Measurements from ENCODE around the gene PFDN1. TPM values are rescaled to one million over a fixed set of nuclear protein-coding genes. Genes with fewer than 3 reads are reported as not detected.

Gene PFDN1
- polyA plus RNA-seq, 1 donor from 2014 or later = 147 TPM

DNA sequence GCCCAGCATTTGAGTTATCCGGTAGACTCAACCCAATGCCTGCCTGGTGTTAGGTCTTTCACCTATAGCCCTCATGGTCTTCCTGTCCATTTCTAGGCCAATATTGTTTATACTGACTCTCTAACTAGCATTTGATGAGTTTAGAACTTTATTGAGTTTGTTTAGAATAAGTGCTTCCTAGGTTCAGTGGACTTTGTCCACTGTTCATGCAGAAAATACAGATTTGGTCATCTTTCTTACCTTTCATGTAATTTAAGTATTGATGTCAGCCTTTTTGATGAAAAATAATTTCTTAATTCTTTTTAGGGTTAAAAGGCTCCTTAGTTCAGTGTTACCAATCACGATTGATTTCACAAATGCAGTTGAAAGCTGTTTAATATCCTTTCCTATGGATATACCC, 105.9 kb downstream of the PFDN1 start:
- no peaks in the 10 kb centered on the region for H3F3A ChIP-seq (ENCODE audit: insufficient read depth, low read length, poor library complexity, severe bottlenecking)
- H3K9me3 ChIP-seq (ENCODE audit: low read length) = no peaks in the 10 kb centered on the region
- H3K27ac ChIP-seq (ENCODE audit: low read length) = no peak overlapping the region
- H2AFZ ChIP-seq (ENCODE audit: low read depth, low read length) = no peak overlapping the region
- H3K36me3 ChIP-seq (ENCODE audit: insufficient read depth, low read length) = no peaks in the 10 kb centered on the region
- H3K9ac ChIP-seq (ENCODE audit: low read length) = no peak overlapping the region
- TF ChIP-seq MXI1 (conservative IDR thresholded peaks at IDR 0.05; ENCODE audit: poor library complexity, severe bottlenecking) = no peak
- no peak for TF ChIP-seq RAD21 (conservative IDR thresholded peaks at IDR 0.05)
- TF ChIP-seq POLR2AphosphoS5 (IDR thresholded peaks at IDR 0.05) = no peak
- TF ChIP-seq, protein P1, sequence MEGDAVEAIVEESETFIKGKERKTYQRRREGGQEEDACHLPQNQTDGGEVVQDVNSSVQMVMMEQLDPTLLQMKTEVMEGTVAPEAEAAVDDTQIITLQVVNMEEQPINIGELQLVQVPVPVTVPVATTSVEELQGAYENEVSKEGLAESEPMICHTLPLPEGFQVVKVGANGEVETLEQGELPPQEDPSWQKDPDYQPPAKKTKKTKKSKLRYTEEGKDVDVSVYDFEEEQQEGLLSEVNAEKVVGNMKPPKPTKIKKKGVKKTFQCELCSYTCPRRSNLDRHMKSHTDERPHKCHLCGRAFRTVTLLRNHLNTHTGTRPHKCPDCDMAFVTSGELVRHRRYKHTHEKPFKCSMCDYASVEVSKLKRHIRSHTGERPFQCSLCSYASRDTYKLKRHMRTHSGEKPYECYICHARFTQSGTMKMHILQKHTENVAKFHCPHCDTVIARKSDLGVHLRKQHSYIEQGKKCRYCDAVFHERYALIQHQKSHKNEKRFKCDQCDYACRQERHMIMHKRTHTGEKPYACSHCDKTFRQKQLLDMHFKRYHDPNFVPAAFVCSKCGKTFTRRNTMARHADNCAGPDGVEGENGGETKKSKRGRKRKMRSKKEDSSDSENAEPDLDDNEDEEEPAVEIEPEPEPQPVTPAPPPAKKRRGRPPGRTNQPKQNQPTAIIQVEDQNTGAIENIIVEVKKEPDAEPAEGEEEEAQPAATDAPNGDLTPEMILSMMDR (IDR thresholded peaks at IDR 0.05; ENCODE audit: poor library complexity, severe bottlenecking) = no peak
- TF ChIP-seq SMC3 (conservative IDR thresholded peaks at IDR 0.05; ENCODE audit: poor library complexity) = no peak
- no peak for TF ChIP-seq EZH2 (IDR thresholded peaks at IDR 0.05; ENCODE audit: borderline replicate concordance, insufficient read depth, low read length, poor library complexity, severe bottlenecking)
- TF ChIP-seq, protein P2, sequence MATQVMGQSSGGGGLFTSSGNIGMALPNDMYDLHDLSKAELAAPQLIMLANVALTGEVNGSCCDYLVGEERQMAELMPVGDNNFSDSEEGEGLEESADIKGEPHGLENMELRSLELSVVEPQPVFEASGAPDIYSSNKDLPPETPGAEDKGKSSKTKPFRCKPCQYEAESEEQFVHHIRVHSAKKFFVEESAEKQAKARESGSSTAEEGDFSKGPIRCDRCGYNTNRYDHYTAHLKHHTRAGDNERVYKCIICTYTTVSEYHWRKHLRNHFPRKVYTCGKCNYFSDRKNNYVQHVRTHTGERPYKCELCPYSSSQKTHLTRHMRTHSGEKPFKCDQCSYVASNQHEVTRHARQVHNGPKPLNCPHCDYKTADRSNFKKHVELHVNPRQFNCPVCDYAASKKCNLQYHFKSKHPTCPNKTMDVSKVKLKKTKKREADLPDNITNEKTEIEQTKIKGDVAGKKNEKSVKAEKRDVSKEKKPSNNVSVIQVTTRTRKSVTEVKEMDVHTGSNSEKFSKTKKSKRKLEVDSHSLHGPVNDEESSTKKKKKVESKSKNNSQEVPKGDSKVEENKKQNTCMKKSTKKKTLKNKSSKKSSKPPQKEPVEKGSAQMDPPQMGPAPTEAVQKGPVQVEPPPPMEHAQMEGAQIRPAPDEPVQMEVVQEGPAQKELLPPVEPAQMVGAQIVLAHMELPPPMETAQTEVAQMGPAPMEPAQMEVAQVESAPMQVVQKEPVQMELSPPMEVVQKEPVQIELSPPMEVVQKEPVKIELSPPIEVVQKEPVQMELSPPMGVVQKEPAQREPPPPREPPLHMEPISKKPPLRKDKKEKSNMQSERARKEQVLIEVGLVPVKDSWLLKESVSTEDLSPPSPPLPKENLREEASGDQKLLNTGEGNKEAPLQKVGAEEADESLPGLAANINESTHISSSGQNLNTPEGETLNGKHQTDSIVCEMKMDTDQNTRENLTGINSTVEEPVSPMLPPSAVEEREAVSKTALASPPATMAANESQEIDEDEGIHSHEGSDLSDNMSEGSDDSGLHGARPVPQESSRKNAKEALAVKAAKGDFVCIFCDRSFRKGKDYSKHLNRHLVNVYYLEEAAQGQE (IDR thresholded peaks at IDR 0.05; ENCODE audit: borderline replicate concordance) = no peak
- TF ChIP-seq TAF1 (IDR thresholded peaks at IDR 0.05; ENCODE audit: low read depth) = no peak
- TF ChIP-seq EP300 (conservative IDR thresholded peaks at IDR 0.05; ENCODE audit: poor library complexity, severe bottlenecking) = no peak
- no peak overlapping the region for H3K4me2 ChIP-seq (ENCODE audit: low read length)
- no peaks in the 10 kb centered on the region for H4K20me1 ChIP-seq (ENCODE audit: insufficient read depth)
- H3K79me2 ChIP-seq (replicated peaks; ENCODE audit: insufficient read depth, low read length) = no peaks in the 10 kb centered on the region
- no peaks in the 10 kb centered on the region for H3K27me3 ChIP-seq (ENCODE audit: insufficient read depth, low read depth, low read length)
- no peaks in the 10 kb centered on the region for H3K9me2 ChIP-seq (ENCODE audit: insufficient read depth, low read length)
- no peak overlapping the region for H3K4me3 ChIP-seq (ENCODE audit: low read length)

DNA sequence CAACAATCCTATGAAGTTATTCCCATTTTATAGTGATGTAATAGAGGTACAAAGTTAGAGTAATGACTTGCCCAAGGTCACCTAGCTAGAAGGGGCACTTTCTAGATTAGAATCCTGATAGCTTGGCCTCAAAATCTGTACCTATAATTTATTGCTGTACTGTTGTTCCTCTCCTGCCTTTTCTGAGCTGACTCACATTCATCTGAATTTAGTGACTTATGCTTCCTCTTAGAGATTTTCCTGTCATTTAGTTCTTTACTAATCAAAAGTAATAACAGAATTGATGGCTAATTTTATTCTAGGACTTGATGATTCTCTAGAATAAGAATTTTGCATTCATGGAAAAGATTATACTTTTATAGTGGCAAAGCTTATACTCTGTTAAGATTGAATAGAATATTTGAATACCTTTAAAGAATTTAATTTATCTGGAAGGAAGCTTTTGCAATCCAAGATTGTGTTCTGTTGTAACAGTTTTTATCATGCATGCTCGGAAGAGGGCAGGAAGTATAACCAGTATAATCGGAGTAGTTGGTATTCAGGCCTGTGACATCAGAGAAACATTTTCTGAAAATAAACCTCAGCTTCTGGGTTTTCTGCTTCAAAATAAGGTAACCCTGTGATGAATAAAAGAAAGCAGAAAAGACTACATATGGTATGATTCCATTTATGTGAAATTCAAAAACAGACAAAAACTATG, 106.6 kb downstream of the PFDN1 start:
- Histone ChIP-seq H3K27me3 (ENCODE audit: insufficient read depth, low read depth, low read length) (no peaks in the 10 kb centered on the region), H3F3A (ENCODE audit: insufficient read depth, low read length, poor library complexity, severe bottlenecking) (no peaks in the 10 kb centered on the region), H2AFZ (ENCODE audit: low read depth, low read length) (no peak overlapping the region), H3K9ac (ENCODE audit: low read length) (no peak overlapping the region), H3K4me2 (ENCODE audit: low read length) (no peak overlapping the region), H3K79me2 (replicated peaks; ENCODE audit: insufficient read depth, low read length) (no peaks in the 10 kb centered on the region), H3K36me3 (ENCODE audit: insufficient read depth, low read length) (no peaks in the 10 kb centered on the region), H4K20me1 (ENCODE audit: insufficient read depth) (no peaks in the 10 kb centered on the region), H3K9me3 (ENCODE audit: low read length) (no peaks in the 10 kb centered on the region), H3K27ac (ENCODE audit: low read length) (no peak overlapping the region), H3K4me3 (ENCODE audit: low read length) (no peak overlapping the region), H3K9me2 (ENCODE audit: insufficient read depth, low read length) (no peaks in the 10 kb centered on the region)
- TF ChIP-seq EP300 (conservative IDR thresholded peaks at IDR 0.05; ENCODE audit: poor library complexity, severe bottlenecking) (no peak), MXI1 (conservative IDR thresholded peaks at IDR 0.05; ENCODE audit: poor library complexity, severe bottlenecking) (no peak), EZH2 (IDR thresholded peaks at IDR 0.05; ENCODE audit: borderline replicate concordance, insufficient read depth, low read length, poor library complexity, severe bottlenecking) (no peak), POLR2AphosphoS5 (IDR thresholded peaks at IDR 0.05) (no peak), TAF1 (IDR thresholded peaks at IDR 0.05; ENCODE audit: low read depth) (no peak), SMC3 (conservative IDR thresholded peaks at IDR 0.05; ENCODE audit: poor library complexity) (no peak), RAD21 (conservative IDR thresholded peaks at IDR 0.05) (no peak)
- TF ChIP-seq, protein P2 (IDR thresholded peaks at IDR 0.05; ENCODE audit: borderline replicate concordance) = no peak
- TF ChIP-seq, protein P1 (IDR thresholded peaks at IDR 0.05; ENCODE audit: poor library complexity, severe bottlenecking) = no peak
